Neural progenitor cell (in vitro differentiated cells): Measurements from ENCODE around the gene MED12L. TPM values are rescaled to one million over a fixed set of nuclear protein-coding genes. Genes with fewer than 3 reads are reported as not detected.
A peak's percentile ranks its signal among the peaks of the same experiment; 100 is the strongest.

Source experiments
- DNase-seq: peaks from one replicate; pipeline ENCODE4 v3.0.0-alpha.2; 2016; ENCODE audit warnings: low spot score
- H2AFZ ChIP-seq: fragments of 200-600 bp; sonication (generic); replicated peaks from 2 replicates; pipeline ENCODE4 v1.6.1; 2016; ENCODE audit warnings: antibody characterized with exemption
- H3F3A ChIP-seq: fragments of 200-600 bp; sonication (generic); 2 replicates; pipeline ENCODE4 v1.6.1; 2016; ENCODE audit warnings: antibody characterized with exemption, low read depth
- H3K27ac ChIP-seq: fragments of 200-600 bp; sonication (generic); 2 replicates; pipeline ENCODE4 v1.5.1; 2016; ENCODE audit warnings: mild to moderate bottlenecking
- H3K27me3 ChIP-seq: fragments of 200-600 bp; sonication (generic); 2 replicates; pipeline ENCODE4 v1.6.1; 2016; ENCODE audit warnings: mild to moderate bottlenecking, moderate library complexity
- H3K36me3 ChIP-seq: fragments of 200-600 bp; sonication (generic); 2 replicates; pipeline ENCODE4 v1.5.1; 2016
- H3K4me1 ChIP-seq: fragments of 200-600 bp; sonication (generic); 2 replicates; pipeline ENCODE4 v1.6.1; 2016; ENCODE audit warnings: mixed run types
- H3K4me2 ChIP-seq: fragments of 200-600 bp; sonication (generic); 2 replicates; pipeline ENCODE4 v1.6.1; 2016
- H3K4me3 ChIP-seq: fragments of 200-600 bp; sonication (generic); 2 replicates; pipeline ENCODE4 v1.5.1; 2016
- H3K79me2 ChIP-seq: fragments of 200-600 bp; sonication (generic); 2 replicates; pipeline ENCODE4 v1.6.1; 2016; ENCODE audit warnings: low read depth
- H3K9ac ChIP-seq: fragments of 200-600 bp; sonication (generic); 2 replicates; pipeline ENCODE4 v1.6.1; 2016
- H3K9me3 ChIP-seq: fragments of 200-600 bp; sonication (generic); 2 replicates; pipeline ENCODE4 v1.5.1; 2016; ENCODE audit warnings: low read depth
- H4K20me1 ChIP-seq: fragments of 200-600 bp; sonication (generic); 2 replicates; pipeline ENCODE4 v1.6.1; 2016; ENCODE audit warnings: low read depth
- H3K27ac Mint-ChIP-seq: 3 replicates; pipeline ENCODE4 v1.8.0; 2021; ENCODE audit warnings: mixed read lengths
- H3K27me3 Mint-ChIP-seq: 2 replicates; pipeline ENCODE4 v1.8.0; 2022; ENCODE audit warnings: low read depth, mild to moderate bottlenecking, inconsistent platforms, moderate library complexity, mixed read lengths; ENCODE audit not compliant: insufficient read depth
- H3K36me3 Mint-ChIP-seq: 3 replicates; pipeline ENCODE4 v1.8.0; 2021; ENCODE audit warnings: mixed read lengths
- H3K4me1 Mint-ChIP-seq: 3 replicates; pipeline ENCODE4 v1.8.0; 2021; ENCODE audit warnings: mixed read lengths
- H3K4me3 Mint-ChIP-seq: 3 replicates; pipeline ENCODE4 v1.8.0; 2021; ENCODE audit warnings: mild to moderate bottlenecking, moderate library complexity, mixed read lengths
- H3K9me3 Mint-ChIP-seq: 3 replicates; pipeline ENCODE4 v1.8.0; 2020; ENCODE audit warnings: mixed read lengths
- CTCF ChIP-seq: fragments of 200-600 bp; sonication (generic); IDR thresholded peaks from 2 replicates; pipeline ENCODE4 v1.5.1; 2017; ENCODE audit warnings: antibody characterized with exemption, mild to moderate bottlenecking
- EZH2 ChIP-seq: fragments of 200-600 bp; sonication (generic); IDR thresholded peaks from 2 replicates; pipeline ENCODE4 v1.6.1; 2017; ENCODE audit warnings: antibody characterized with exemption, mild to moderate bottlenecking, moderate library complexity
- EZH2phosphoT487 ChIP-seq: fragments of 200-600 bp; sonication (generic); IDR thresholded peaks from 2 replicates; pipeline ENCODE4 v1.6.1; 2017; ENCODE audit warnings: antibody characterized with exemption
- total RNA-seq: library from RNA; depleted of rRNA; stranded (reverse); fragments of >200 nt; gene quantifications from 2 replicates; pipeline ENCODE4 v1.2.3, GENCODE V29; 2015; ENCODE audit warnings: low replicate concordance

Gene MED12L
- total RNA-seq, 1 donor from 2014 or later: 16.5 TPM

DNA sequence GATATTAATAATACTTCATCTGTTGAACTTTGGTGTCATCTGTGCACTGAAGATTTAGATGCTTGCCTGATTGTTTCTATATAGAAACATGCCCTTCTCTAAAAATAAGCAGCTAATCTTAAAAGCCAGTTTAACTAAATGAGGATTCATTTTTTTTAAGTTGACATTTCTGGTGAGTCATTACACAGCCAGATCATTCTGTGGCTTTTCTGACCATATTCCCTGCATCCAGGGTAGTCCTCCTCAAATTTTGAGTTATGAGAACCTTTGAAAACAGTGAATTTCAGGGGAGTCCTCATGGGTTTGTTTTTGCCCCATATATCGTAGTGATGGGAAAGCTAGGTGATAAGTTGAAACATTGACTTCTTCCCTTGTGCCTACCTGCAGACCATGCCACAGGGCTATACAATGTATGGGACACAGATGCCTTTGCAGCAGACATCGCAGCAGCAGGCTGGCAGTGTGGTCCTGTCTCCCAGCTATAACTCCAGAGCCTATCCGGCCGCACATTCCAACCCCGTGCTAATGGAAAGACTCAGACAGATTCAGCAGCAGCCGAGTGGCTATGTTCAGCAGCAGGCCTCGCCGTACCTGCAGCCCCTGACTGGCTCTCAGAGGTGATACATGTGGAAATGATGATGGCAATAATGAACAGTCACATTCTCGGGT is 325.6 kb downstream of the MED12L start:
- Histone ChIP-seq H3K9me3 (no peaks in the 10 kb centered on the region), H4K20me1 (no peaks in the 10 kb centered on the region), H3K4me1 (no peaks in the 10 kb centered on the region), H3K27me3 (no peaks in the 10 kb centered on the region), H3K36me3 (no peaks in the 10 kb centered on the region), H3K79me2 (no peaks in the 10 kb centered on the region), H3K9ac (no peak overlapping the region), H3F3A (no peaks in the 10 kb centered on the region), H3K4me3 (no peak overlapping the region), H3K27ac (no peak overlapping the region), H3K4me2 (no peak overlapping the region), H2AFZ (no peak overlapping the region)
- Mint-ChIP-seq H3K36me3 (peaks cover 16% of the 10 kb centered on the region), H3K4me3 (no peak overlapping the region), H3K4me1 (no peaks in the 10 kb centered on the region), H3K27ac (no peak overlapping the region), H3K27me3 (no peaks in the 10 kb centered on the region), H3K9me3 (no peaks in the 10 kb centered on the region)
- no peak for DNase-seq
- TF ChIP-seq EZH2 (no peak), EZH2phosphoT487 (no peak), CTCF (no peak)

DNA sequence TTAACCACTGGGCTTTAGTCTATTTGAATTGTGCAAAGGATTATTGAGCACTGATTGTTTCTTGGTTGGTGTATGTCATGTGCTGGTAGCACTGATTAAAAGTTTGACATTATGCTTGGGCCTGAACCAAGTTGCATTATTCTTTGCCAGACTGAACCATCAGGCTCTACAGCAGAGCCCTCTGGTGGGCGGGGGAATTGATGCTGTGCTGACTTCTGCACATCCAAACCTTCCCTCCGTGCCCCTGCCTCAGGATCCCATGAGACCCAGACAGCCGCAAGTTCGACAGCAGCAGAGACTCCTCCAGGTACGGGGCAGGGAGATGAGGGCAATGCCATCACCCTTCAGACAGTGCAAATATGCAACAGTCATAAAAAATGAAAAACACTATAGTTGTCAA is 327.5 kb downstream of the MED12L start:
- H3K9me3 Mint-ChIP-seq: no peaks in the 10 kb centered on the region
- H3K27me3 Mint-ChIP-seq: no peaks in the 10 kb centered on the region
- H3K36me3 Mint-ChIP-seq: peaks cover 14% of the 10 kb centered on the region
- Histone ChIP-seq H3K4me2 (no peak overlapping the region), H3K9ac (no peak overlapping the region), H3K36me3 (no peaks in the 10 kb centered on the region), H3K27me3 (no peaks in the 10 kb centered on the region), H2AFZ (no peak overlapping the region), H3K79me2 (no peaks in the 10 kb centered on the region), H3K9me3 (no peaks in the 10 kb centered on the region), H3K4me3 (no peak overlapping the region), H4K20me1 (no peaks in the 10 kb centered on the region), H3F3A (no peaks in the 10 kb centered on the region), H3K27ac (no peak overlapping the region), H3K4me1 (no peaks in the 10 kb centered on the region)
- DNase-seq: peak; percentile 15
- H3K4me3 Mint-ChIP-seq: no peak overlapping the region
- TF ChIP-seq EZH2: no peak
- TF ChIP-seq EZH2phosphoT487: no peak
- TF ChIP-seq CTCF: peak; percentile 33
- H3K4me1 Mint-ChIP-seq: no peaks in the 10 kb centered on the region
- no peak overlapping the region for H3K27ac Mint-ChIP-seq

DNA sequence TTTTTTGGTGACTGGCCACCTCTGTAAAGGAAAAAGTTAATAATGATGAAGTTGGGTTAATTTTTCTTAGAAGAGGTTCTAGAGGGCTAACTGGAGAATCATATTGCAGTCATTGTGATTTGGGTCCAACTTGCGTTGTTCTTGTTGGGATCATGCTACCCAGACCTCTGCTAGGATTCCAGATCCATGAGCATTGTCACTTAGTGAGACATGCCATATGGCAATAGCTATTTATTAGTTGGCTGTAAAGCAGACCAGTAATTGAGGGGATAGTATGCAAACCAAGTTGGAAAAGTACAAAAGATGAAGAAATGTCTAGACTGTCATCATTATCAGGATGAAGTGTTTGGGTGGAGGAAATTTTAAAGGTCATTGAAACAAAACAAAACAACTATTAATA is 329.8 kb downstream of the MED12L start:
- H3F3A ChIP-seq: no peaks in the 10 kb centered on the region
- no peak for TF ChIP-seq CTCF
- TF ChIP-seq EZH2: no peak
- no peak for TF ChIP-seq EZH2phosphoT487
- H3K36me3 ChIP-seq: peaks cover 3% of the 10 kb centered on the region
- no peaks in the 10 kb centered on the region for H3K4me1 Mint-ChIP-seq
- no peak overlapping the region for H3K27ac Mint-ChIP-seq
- no peak overlapping the region for H3K27ac ChIP-seq
- no peak for DNase-seq
- no peaks in the 10 kb centered on the region for H3K79me2 ChIP-seq
- H3K4me2 ChIP-seq: no peak overlapping the region
- H3K9me3 Mint-ChIP-seq: no peaks in the 10 kb centered on the region
- H3K4me1 ChIP-seq: no peaks in the 10 kb centered on the region
- H3K4me3 Mint-ChIP-seq: no peak overlapping the region
- no peak overlapping the region for H3K4me3 ChIP-seq
- H3K27me3 Mint-ChIP-seq: no peaks in the 10 kb centered on the region
- no peaks in the 10 kb centered on the region for H4K20me1 ChIP-seq
- H3K36me3 Mint-ChIP-seq: peaks cover 17% of the 10 kb centered on the region
- H3K27me3 ChIP-seq: no peaks in the 10 kb centered on the region
- H2AFZ ChIP-seq: no peak overlapping the region
- no peak overlapping the region for H3K9ac ChIP-seq
- H3K9me3 ChIP-seq: no peaks in the 10 kb centered on the region
